WTC11 (cell line): ENCODE data around the gene BOD1. TPM values are rescaled to one million over a fixed set of nuclear protein-coding genes. Genes with fewer than 3 reads are reported as not detected.

Source experiments
- ATAC-seq: fragments of 200-7000 bp; cut with Tn5 transposase; 2 replicates; pipeline ENCODE4 v1.10.0; 2021; ENCODE audit warnings: mild to moderate bottlenecking, moderate library complexity
- CTCF ChIA-PET: fragments of 300-600 bp; sonication (Branson Sonifier 250); formaldehyde crosslinking; loops from one replicate; lab custom pipeline; 2021; ENCODE audit warnings: antibody characterized with exemption; lab: Charles Lee
- POLR2A ChIA-PET: fragments of 350-600 bp; sonication (Branson Sonifier 250); formaldehyde crosslinking; loops from one replicate; lab custom pipeline; 2021; ENCODE audit warnings: antibody characterized with exemption; lab: Charles Lee
- DNase-seq: peaks from one replicate; pipeline ENCODE4 v3.0.0; 2021; ENCODE audit warnings: low spot score
- H3K27ac Mint-ChIP-seq: 2 replicates; pipeline ENCODE4 v1.8.0; 2021; ENCODE audit warnings: mixed read lengths
- H3K27me3 Mint-ChIP-seq: 2 replicates; pipeline ENCODE4 v1.8.0; 2021; ENCODE audit warnings: low read depth, mild to moderate bottlenecking, moderate library complexity, mixed read lengths
- H3K36me3 Mint-ChIP-seq: 2 replicates; pipeline ENCODE4 v1.8.0; 2021; ENCODE audit warnings: mixed read lengths
- H3K4me1 Mint-ChIP-seq: 2 replicates; pipeline ENCODE4 v1.8.0; 2022; ENCODE audit warnings: mixed read lengths
- H3K4me3 Mint-ChIP-seq: 2 replicates; pipeline ENCODE4 v1.8.0; 2021; ENCODE audit warnings: mild to moderate bottlenecking, moderate library complexity, mixed read lengths
- H3K9me3 Mint-ChIP-seq: 2 replicates; pipeline ENCODE4 v1.8.0; 2021; ENCODE audit warnings: mixed read lengths
- ATF2 ChIP-seq: sonication (generic); formaldehyde crosslinking; IDR thresholded peaks from 2 replicates; pipeline ENCODE4 v1.8.1; 2022; ENCODE audit warnings: low read depth, missing genetic modification reagents, borderline replicate concordance
- E2F1 ChIP-seq: sonication (generic); formaldehyde crosslinking; IDR thresholded peaks from 2 replicates; pipeline ENCODE4 v1.8.0; 2022; ENCODE audit warnings: mild to moderate bottlenecking, missing genetic modification reagents
- FOXP1 ChIP-seq: sonication (generic); formaldehyde crosslinking; IDR thresholded peaks from 2 replicates; pipeline ENCODE4 v1.8.0; 2022; ENCODE audit warnings: missing genetic modification reagents, mild to moderate bottlenecking, moderate library complexity, borderline replicate concordance
- GABPB1 ChIP-seq: sonication (generic); formaldehyde crosslinking; IDR thresholded peaks from 2 replicates; pipeline ENCODE4 v1.8.1; 2023; ENCODE audit warnings: mild to moderate bottlenecking, missing genetic modification reagents
- HMGA2 ChIP-seq: fragments of 250-450 bp; sonication (Bioruptor Pico); IDR thresholded peaks from 2 replicates; pipeline ENCODE4 v1.4.0; 2021; ENCODE audit warnings: mild to moderate bottlenecking, moderate library complexity
- JUN ChIP-seq: sonication (generic); formaldehyde crosslinking; IDR thresholded peaks from 2 replicates; pipeline ENCODE4 v1.8.0; 2023; ENCODE audit warnings: mild to moderate bottlenecking, missing genetic modification reagents
- NFATC4 ChIP-seq: fragments of 250-450 bp; sonication (Bioruptor Pico); IDR thresholded peaks from 2 replicates; pipeline ENCODE4 v1.9.0; 2021; ENCODE audit warnings: mild to moderate bottlenecking
- NFE2L1 ChIP-seq: sonication (generic); formaldehyde crosslinking; IDR thresholded peaks from 2 replicates; pipeline ENCODE4 v1.8.1; 2023; ENCODE audit warnings: missing genetic modification reagents
- NR1H2 ChIP-seq: sonication (generic); formaldehyde crosslinking; IDR thresholded peaks from 2 replicates; pipeline ENCODE4 v1.9.0; 2021; ENCODE audit warnings: mild to moderate bottlenecking, moderate library complexity, missing genetic modification reagents
- OVOL2 ChIP-seq: fragments of 250-450 bp; sonication (Bioruptor Pico); IDR thresholded peaks from 2 replicates; pipeline ENCODE4 v1.9.0; 2021; ENCODE audit warnings: mild to moderate bottlenecking, borderline replicate concordance
- PRRX2 ChIP-seq: fragments of 250-450 bp; sonication (Bioruptor Pico); IDR thresholded peaks from 2 replicates; pipeline ENCODE4 v1.8.0; 2021; ENCODE audit warnings: mild to moderate bottlenecking
- RELA ChIP-seq: sonication (generic); formaldehyde crosslinking; IDR thresholded peaks from 2 replicates; pipeline ENCODE4 v1.8.1; 2022; ENCODE audit warnings: missing genetic modification reagents, mild to moderate bottlenecking, borderline replicate concordance
- SP1 ChIP-seq: sonication (generic); formaldehyde crosslinking; conservative IDR thresholded peaks from 2 replicates; pipeline ENCODE4 v1.8.1; 2022; ENCODE audit warnings: missing genetic modification reagents
- TP53 ChIP-seq: sonication (generic); formaldehyde crosslinking; IDR thresholded peaks from 2 replicates; pipeline ENCODE4 v1.8.1; 2023; ENCODE audit warnings: mild to moderate bottlenecking, missing genetic modification reagents
- USF1 ChIP-seq: sonication (generic); formaldehyde crosslinking; IDR thresholded peaks from 2 replicates; pipeline ENCODE4 v1.8.0; 2022; ENCODE audit warnings: mild to moderate bottlenecking, missing genetic modification reagents
- USF2 ChIP-seq: sonication (generic); formaldehyde crosslinking; IDR thresholded peaks from 2 replicates; pipeline ENCODE4 v1.8.1; 2023; ENCODE audit warnings: mild to moderate bottlenecking, missing genetic modification reagents, moderate library complexity
- ZNF121 ChIP-seq: sonication (generic); formaldehyde crosslinking; IDR thresholded peaks from 2 replicates; pipeline ENCODE4 v1.8.0; 2023; ENCODE audit warnings: missing genetic modification reagents
- ZNF138 ChIP-seq: sonication (generic); formaldehyde crosslinking; conservative IDR thresholded peaks from 2 replicates; pipeline ENCODE4 v1.8.1; 2022; ENCODE audit warnings: mild to moderate bottlenecking, moderate library complexity, missing genetic modification reagents
- ZNF219 ChIP-seq: sonication (generic); formaldehyde crosslinking; IDR thresholded peaks from 2 replicates; pipeline ENCODE4 v1.8.0; 2023; ENCODE audit warnings: missing genetic modification reagents, mild to moderate bottlenecking, borderline replicate concordance
- ZNF232 ChIP-seq: sonication (generic); formaldehyde crosslinking; IDR thresholded peaks from 2 replicates; pipeline ENCODE4 v1.8.0; 2022; ENCODE audit warnings: mild to moderate bottlenecking, missing genetic modification reagents
- ZNF263 ChIP-seq: sonication (generic); formaldehyde crosslinking; IDR thresholded peaks from 2 replicates; pipeline ENCODE4 v1.8.1; 2022; ENCODE audit warnings: low read depth, mild to moderate bottlenecking, moderate library complexity, missing genetic modification reagents
- ZNF281 ChIP-seq: sonication (generic); formaldehyde crosslinking; IDR thresholded peaks from 2 replicates; pipeline ENCODE4 v1.8.0; 2023; ENCODE audit warnings: mild to moderate bottlenecking, missing genetic modification reagents
- ZNF423 ChIP-seq: fragments of 250-450 bp; sonication (Bioruptor Pico); IDR thresholded peaks from 2 replicates; pipeline ENCODE4 v2.1.2; 2022; ENCODE audit warnings: mild to moderate bottlenecking, moderate library complexity
- ZNF671 ChIP-seq: fragments of 250-450 bp; sonication (Bioruptor Pico); IDR thresholded peaks from 2 replicates; pipeline ENCODE4 v1.8.0; 2021; ENCODE audit warnings: mild to moderate bottlenecking
- total RNA-seq: library from RNA; stranded (reverse); gene quantifications from 3 replicates; pipeline ENCODE4 v1.2.3, GENCODE V29; 2021

BOD1 gene
- total RNA-seq, 1 experiment from 2014 or later: 120 TPM

GRCh38 chr5:173567548-173567947 is 48.9 kb downstream of the BOD1 start (continued):
- TF ChIP-seq SP1 (CRISPR knock-in tag): no peak
- no peak for TF ChIP-seq NR1H2
- TF ChIP-seq, all 79 proteins: peak for 0

- peaks cover 19% of the 10 kb centered on the region for H3K36me3 Mint-ChIP-seq
- H3K4me3 Mint-ChIP-seq: no peak overlapping the region
- ChIA-PET CTCF (no interaction called here), POLR2A (no interaction called here)
- H3K27me3 Mint-ChIP-seq: peaks cover 8% of the 10 kb centered on the region
- ATAC-seq: no peak
- no peak for DNase-seq
- H3K9me3 Mint-ChIP-seq: peaks cover 35% of the 10 kb centered on the region
- TF ChIP-seq ATF2 (CRISPR knock-in tag) (no peak), OVOL2 (no peak), ZNF138 (CRISPR knock-in tag) (no peak), TP53 (CRISPR knock-in tag) (no peak), ZNF281 (CRISPR knock-in tag) (no peak), JUN (CRISPR knock-in tag) (no peak), HMGA2 (CRISPR knock-in tag) (no peak), USF1 (CRISPR knock-in tag) (no peak), E2F1 (CRISPR knock-in tag) (no peak), ZNF121 (CRISPR knock-in tag) (no peak), ZNF423 (CRISPR knock-in tag) (no peak), ZNF232 (CRISPR knock-in tag) (no peak), SP1 (CRISPR knock-in tag) (no peak), ZNF263 (no peak), ZNF671 (CRISPR knock-in tag) (no peak)
- no peak overlapping the region for H3K27ac Mint-ChIP-seq
- H3K4me1 Mint-ChIP-seq: peaks cover 3% of the 10 kb centered on the region
These were observed 50.9 kb downstream of the BOD1 start for GRCh38 chr5:173565491-173566072.

- no peak for ATAC-seq
- ChIA-PET POLR2A (no interaction called here), CTCF (interaction anchor here (1.1 kb wide), 1 partner anchor 9 kb away, joined by 5 read pairs; no protein-coding TSS in a partner anchor)
- no peak overlapping the region for H3K4me3 Mint-ChIP-seq
- no peak for TF ChIP-seq NFATC4 (CRISPR knock-in tag)
- no peak for TF ChIP-seq NFE2L1 (CRISPR knock-in tag)
- TF ChIP-seq RELA (CRISPR knock-in tag): no peak
- no peak for TF ChIP-seq GABPB1 (CRISPR knock-in tag)
- no peak for TF ChIP-seq USF2 (CRISPR knock-in tag)
- no peak for TF ChIP-seq PRRX2 (CRISPR knock-in tag)
- TF ChIP-seq ZNF219 (CRISPR knock-in tag): no peak
- no peak for TF ChIP-seq FOXP1 (CRISPR knock-in tag)
- TF ChIP-seq ZNF121 (CRISPR knock-in tag): no peak
- TF ChIP-seq, all 79 proteins: peak for 0
- H3K9me3 Mint-ChIP-seq: peaks cover 46% of the 10 kb centered on the region
- no peaks in the 10 kb centered on the region for H3K4me1 Mint-ChIP-seq
- peaks cover 20% of the 10 kb centered on the region for H3K36me3 Mint-ChIP-seq
- H3K27ac Mint-ChIP-seq: no peak overlapping the region
- H3K27me3 Mint-ChIP-seq: peaks cover 8% of the 10 kb centered on the region
- no peak for DNase-seq
These were observed 52.3 kb downstream of the BOD1 start for GRCh38 chr5:173564106-173564505.
